Measurements from ENCODE around the gene MRPS18A. TPM values are rescaled to one million over a fixed set of nuclear protein-coding genes. Genes with fewer than 3 reads are reported as not detected.
A peak's percentile ranks its signal among the peaks of the same experiment; 100 is the strongest.

MRPS18A gene
- total RNA-seq, 1 donor from 2014 or later = 79.5 TPM

DNA sequence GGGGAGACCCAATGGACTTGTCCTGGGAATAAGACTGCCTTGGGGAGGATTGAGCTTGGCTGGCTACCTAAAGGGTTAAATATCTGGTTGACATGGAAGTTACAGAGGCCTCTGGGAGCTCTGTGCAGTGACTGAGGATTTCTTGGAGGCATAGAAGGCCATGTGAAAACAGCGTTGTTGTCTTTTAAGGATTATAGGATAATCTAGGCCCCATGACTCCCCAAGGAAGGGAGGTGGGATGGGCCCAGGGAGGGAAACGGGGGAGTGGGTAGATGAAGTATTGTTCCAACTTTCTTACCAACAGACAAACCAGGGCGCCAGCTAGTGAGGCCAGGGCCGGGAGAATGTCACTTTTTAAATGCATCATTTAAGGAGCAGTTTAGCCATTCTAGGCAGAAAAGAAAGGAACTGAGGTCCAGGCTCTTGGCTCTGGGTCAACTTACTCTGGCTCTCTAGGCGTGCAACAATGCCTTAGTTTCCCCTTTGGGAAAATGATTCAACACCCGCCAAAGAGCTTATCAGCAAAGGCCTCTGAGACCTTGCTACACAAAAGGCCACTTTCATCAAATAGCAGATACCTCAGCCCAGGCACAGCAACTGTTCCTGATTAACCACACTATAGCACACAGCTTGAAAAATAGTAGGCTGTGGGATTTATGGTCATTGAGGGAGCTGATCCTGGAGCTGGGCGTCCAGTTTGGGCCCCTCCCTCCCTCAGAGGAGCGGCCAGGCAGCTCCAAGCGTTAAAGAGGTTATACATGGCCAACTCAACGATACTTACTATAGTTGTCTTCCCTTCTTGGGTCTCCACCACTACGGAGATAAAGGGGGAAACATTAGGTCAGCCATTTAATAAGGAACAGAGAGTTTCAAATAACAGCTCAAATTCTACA lies 7.0 kb downstream of the MRPS18A start:
- no peak for FAIRE-seq
- H3K36me3 ChIP-seq (ENCODE audit: control insufficient read depth, insufficient read depth, low read length) = peaks cover 33% of the 10 kb centered on the region

DNA sequence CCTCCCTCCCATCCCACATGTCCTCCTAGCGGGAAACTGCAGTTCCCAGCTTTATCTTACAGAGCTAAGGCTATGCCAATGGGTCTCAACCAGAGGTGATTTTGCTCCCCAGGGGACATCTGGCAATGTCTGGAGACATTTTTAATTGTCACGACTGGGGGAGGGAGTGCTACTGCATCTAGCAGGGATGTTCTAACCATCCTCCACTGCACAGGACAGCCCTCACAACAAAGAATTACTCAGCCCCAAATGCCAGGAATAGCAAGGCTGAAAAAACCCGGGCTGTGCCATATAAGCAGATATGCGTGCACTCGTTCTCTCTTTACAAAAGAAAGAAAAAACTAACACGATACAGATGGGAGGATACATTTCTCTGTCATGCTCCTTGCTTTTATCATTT lies 8.5 kb downstream of the MRPS18A start:
- no peak for TF ChIP-seq CTCF (IDR thresholded peaks at IDR 0.05; ENCODE audit: insufficient read depth, low read length, severe bottlenecking)
- DNase-seq (ENCODE audit: low read depth) = no peak
- peaks cover 37% of the 10 kb centered on the region for H3K36me3 ChIP-seq (ENCODE audit: control insufficient read depth, insufficient read depth, low read length)

More for the DNA sequence above, 7.0 kb downstream of the MRPS18A start:
- H3K4me3 ChIP-seq (ENCODE audit: low read depth, low read length) = no peak overlapping the region
- TF ChIP-seq CTCF (IDR thresholded peaks at IDR 0.05; ENCODE audit: insufficient read depth, low read length, severe bottlenecking) = no peak
- no peak for DNase-seq (ENCODE audit: low read depth)
- H3K27me3 ChIP-seq (ENCODE audit: control insufficient read depth, insufficient read depth, low read length) = no peaks in the 10 kb centered on the region

DNA sequence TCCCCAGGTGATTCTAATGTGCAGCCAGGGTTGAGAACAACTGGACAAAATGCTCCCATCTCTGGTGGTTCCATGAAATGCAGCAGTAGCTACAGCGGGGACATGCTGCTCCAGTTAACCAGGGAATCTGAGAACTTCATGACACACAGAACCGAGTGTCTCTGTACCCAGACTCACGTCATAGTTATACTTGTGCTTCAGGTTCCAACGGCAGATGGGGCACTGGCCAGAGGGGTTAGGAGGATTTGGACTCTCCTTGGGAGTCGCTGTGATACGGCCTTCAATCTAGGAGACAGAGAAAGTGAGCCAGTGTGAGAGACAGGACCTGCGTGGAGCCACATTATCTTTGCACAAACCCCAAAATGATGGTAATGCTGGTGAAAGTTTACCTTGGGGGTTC lies 9.2 kb downstream of the MRPS18A start:
- no peak overlapping the region for H3K4me3 ChIP-seq (ENCODE audit: low read depth, low read length)
- no peaks in the 10 kb centered on the region for H3K27me3 ChIP-seq (ENCODE audit: control insufficient read depth, insufficient read depth, low read length)
- no peak for TF ChIP-seq CTCF (IDR thresholded peaks at IDR 0.05; ENCODE audit: insufficient read depth, low read length, severe bottlenecking)
- FAIRE-seq = no peak
- peaks cover 42% of the 10 kb centered on the region for H3K36me3 ChIP-seq (ENCODE audit: control insufficient read depth, insufficient read depth, low read length)
- DNase-seq (ENCODE audit: low read depth) = no peak

More for the DNA sequence above, 8.5 kb downstream of the MRPS18A start:
- Histone ChIP-seq H3K27me3 (ENCODE audit: control insufficient read depth, insufficient read depth, low read length) (no peaks in the 10 kb centered on the region), H3K4me3 (ENCODE audit: low read depth, low read length) (no peak overlapping the region)
- no peak for FAIRE-seq

GRCh38 chr6:43677759-43678158 lies 9.8 kb downstream of the MRPS18A start:
- H3K36me3 ChIP-seq (ENCODE audit: control insufficient read depth, insufficient read depth, low read length) = peaks cover 43% of the 10 kb centered on the region
- peak; percentile 85 for FAIRE-seq
- TF ChIP-seq CTCF (IDR thresholded peaks at IDR 0.05; ENCODE audit: insufficient read depth, low read length, severe bottlenecking) = no peak

GRCh38 chr6:43676962-43677606 lies 10.5 kb downstream of the MRPS18A start:
- FAIRE-seq = no peak
- DNase-seq (ENCODE audit: low read depth) = no peak
- H3K4me3 ChIP-seq (ENCODE audit: low read depth, low read length) = no peak overlapping the region
- TF ChIP-seq CTCF (IDR thresholded peaks at IDR 0.05; ENCODE audit: insufficient read depth, low read length, severe bottlenecking) = no peak
- no peaks in the 10 kb centered on the region for H3K27me3 ChIP-seq (ENCODE audit: control insufficient read depth, insufficient read depth, low read length)
- H3K36me3 ChIP-seq (ENCODE audit: control insufficient read depth, insufficient read depth, low read length) = peaks cover 41% of the 10 kb centered on the region

More at GRCh38 chr6:43677759-43678158, 9.8 kb downstream of the MRPS18A start:
- Histone ChIP-seq H3K4me3 (ENCODE audit: low read depth, low read length) (no peak overlapping the region), H3K27me3 (ENCODE audit: control insufficient read depth, insufficient read depth, low read length) (no peaks in the 10 kb centered on the region)
- no peak for DNase-seq (ENCODE audit: low read depth)

Measured in bronchial epithelial cell (primary cell).